Activated effector memory CD4-positive, alpha-beta T cell treated with anti-CD3 and anti-CD28 coated beads, Interleukin-2, amount 50 U/mL, for 16 hours (primary cell): ENCODE data around the gene IGF2R.
"Not testable (repeated sequence)": the region's sequence is repeated elsewhere in the genome, so short reads cannot be mapped to it uniquely, and the experiment has no call there.

Source experiments
- DNase-seq: peaks from one replicate; pipeline ENCODE4 v3.0.0-alpha.2; 2020

IGF2R gene

DNA sequence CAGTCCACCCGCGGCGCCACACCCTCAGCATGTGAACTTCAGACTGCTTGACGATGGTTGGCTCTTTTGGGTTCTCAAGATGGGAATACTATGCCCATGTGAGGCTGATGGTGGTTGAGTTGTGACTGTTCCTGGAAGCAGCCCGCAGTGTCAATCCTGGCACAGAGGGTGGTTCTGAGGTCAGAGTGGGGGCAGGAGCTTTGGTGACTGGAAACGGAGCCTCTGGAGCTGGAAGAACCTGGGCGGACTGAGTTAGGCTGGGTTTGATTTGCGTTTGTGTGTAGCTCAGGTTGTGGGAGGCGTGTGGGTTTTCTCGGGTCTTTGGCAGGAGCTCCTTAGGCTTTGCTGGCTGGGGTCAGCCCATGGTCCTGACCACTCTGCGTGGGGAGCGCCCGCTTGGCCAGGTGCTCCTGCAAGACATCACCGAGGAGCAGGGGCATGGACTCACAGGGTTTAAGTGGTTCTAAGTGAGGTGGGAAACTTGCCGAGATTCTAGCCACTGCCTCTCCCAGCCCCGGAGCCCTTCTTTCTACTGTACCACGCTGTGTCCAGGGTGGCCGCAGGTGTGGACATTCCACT is 115.4 kb downstream of the IGF2R start:
- DNase-seq: no peak

DNA sequence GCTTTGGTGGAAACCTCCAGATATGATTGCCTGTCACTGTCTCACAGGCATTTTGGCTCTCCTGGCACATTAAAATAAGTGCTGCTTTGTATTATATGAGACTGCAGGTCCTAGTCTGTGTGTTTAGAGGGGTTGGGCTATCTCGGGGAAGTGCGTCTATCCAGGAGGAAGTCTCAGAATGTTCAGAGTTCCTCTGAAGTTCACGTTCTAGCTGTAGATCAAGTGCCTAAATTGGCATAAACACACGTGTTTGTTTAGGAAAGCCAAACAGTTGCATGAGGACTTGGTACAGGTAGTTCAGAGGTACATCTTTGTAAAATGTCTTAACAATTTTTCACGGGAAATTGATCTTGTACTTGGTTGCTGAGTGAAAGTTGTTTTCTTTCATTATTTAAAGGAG is 116.3 kb downstream of the IGF2R start:
- DNase-seq: no peak

DNA sequence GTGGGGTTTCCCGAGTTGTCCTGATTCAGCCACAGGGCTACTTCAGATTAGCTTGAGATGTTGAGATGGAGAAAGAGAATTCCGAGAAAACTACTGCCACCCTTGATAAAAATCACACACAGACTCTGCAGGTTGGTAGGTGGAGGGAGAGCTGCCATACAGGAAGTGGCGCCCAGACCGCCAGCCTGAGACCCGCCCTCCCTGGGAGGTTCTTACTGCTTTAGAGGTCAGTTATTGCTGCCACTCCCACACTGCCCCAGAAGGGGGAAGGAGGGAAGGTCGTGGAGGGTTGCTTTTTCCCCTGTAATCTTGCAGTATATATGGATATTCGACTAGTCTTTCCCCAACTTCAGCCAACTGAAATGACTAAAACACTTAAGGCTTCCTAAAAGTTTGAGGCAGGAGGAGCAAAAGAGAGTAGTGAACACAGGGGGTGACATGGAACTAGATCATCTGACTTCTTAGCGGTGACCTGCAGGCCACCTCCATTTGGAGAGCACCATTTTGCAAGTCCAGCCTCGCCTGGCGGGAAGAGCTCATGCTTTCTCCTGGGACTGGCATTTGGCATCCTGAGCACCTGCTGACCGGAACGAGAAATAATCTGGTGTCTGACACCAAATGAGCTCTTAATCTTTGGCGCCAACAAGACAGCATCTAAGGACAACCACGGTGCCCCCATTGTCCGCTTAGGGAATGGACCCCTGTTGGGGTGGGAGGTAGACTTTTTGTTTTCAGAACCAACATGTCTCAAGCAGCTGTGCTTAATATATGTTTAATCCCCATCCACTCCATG is 117.0 kb downstream of the IGF2R start:
- DNase-seq: no peak

DNA sequence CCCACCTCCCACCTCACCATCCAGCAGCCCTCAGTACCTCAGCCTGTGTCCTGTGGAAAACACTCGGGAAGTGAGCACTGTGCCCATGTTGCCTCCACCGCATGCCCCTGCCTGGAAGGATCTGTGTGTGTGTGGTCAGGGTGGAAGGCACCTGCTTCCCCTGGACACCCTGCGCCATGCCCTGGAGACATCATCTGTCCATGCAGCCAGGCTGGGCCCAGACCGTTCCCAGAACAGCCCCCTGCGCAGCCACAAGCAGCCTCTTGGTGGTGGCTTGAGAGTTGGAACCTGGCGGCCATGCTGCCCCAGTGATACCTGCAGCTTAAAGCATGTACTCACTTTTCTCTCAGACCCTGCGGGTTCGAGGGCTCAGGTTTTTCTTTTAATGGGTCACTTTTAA is 117.9 kb downstream of the IGF2R start:
- DNase-seq: no peak

DNA sequence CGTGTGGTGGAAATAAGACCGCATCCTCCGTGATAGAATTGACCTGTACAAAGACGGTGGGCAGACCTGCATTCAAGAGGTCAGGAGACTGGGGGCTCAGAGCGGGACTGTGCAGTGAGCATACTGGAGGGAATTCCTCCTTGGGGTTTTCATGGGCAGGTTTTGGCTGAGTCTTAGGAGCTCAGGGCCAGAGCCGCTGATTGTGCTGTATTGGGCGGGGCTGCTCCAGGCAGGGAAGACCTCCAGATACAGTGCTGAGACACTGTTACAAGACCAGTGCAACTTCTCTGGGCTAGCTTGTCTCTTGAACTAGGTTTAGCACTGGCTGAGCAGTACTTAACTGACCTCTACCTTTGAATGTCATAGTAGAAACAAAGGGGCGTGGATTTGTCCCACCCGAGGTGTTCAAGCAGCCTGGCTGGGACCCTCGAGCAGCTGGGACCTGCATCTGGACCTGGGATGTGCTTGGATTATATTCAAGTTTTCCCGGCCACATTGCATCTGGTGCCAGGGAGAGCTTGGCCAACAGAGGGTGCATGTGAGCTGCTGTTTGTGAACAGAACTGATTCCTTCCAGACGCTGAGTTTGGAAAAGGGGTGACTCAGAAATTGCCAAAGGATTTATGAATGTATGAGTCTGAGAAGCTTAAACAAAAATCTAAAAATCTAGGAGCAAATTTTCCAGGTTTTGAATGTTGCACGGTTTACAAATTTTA is 119.3 kb downstream of the IGF2R start:
- no peak for DNase-seq

DNA sequence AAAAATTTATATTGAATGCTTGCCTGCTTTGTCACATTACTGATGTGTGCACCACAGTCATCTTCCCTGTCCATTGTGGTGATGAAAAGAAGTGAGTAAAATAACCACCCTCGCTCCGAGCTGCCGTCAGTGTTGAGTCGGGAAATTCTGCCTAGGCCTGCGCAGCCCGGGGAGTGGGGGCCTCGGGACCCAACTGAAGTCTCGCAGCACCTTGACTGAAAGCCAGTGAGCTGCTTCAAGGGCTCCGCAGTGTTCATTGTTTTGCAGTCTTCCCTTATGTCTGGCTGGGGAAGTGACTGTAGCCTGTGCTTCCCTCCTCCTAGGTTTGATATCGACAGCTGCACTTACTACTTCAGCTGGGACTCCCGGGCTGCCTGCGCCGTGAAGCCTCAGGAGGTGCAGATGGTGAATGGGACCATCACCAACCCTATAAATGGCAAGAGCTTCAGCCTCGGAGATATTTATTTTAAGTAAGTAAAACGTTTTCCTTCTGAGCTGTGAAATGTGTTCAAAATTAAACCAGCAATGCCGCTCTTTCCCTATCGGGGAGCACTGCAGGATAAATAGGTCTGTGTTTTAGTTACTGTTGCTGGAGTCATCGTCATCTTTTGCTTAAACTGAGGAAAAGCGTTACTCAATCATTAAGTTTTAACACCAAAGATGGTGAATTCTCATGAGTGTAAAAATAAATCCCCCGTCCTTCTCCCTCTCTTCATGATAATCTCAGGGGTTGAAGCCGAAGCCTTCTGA is 120.1 kb downstream of the IGF2R start:
- no peak for DNase-seq

DNA sequence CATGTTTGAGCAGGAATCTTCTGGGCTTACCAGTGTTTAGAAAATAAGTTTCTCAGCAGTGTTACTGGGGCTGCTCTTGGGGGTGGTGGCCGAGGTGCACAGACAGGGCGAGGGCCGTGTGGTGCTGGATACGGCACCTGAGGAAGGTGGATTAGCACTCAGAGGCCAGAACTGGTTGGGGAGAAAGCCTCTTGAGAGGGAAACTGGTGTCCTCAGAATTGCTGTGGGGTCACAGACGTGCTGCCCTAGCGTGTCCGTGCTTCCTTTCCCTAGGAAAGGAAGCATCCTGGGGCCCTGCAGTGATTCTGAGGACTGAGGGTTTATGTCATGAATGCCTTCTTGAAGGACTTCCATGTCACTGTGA is 120.6 kb downstream of the IGF2R start:
- DNase-seq: no peak

DNA sequence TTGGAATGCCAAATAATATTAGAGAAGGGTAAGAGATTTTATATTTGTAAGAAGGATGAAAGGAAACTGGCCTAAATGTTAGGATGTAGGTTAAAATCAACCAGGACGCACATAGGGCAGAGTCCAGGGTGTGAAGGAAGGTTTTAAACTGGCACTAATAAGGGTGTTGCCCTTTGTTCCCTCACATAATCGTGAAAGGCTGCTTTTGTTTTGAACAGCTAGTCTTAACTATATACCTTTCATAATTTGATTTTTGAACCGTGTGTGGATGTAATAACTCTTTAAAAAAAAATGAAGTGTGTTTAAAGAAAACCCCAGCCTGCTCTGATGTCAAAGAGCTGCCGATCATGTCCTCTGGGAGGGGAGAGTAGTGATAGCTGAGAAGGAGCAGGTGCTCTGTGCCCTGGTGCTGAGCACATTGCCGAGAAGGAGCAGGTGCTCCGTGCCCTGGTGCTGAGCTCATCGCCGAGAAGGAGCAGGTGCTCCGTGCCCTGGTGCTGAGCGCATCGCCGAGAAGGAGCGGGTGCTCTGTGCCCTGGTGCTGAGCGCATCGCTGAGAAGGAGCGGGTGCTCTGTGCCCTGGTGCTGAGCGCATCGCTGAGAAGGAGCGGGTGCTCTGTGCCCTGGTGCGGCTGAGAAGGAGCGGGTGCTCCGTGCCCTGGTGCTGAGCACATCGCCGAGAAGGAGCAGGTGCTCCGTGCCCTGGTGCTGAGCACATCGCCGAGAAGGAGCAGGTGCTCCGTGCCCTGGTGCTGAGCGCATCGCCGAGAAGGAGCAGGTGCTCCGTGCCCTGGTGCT is 121.8 kb downstream of the IGF2R start:
- not testable (repeated sequence) for DNase-seq

DNA sequence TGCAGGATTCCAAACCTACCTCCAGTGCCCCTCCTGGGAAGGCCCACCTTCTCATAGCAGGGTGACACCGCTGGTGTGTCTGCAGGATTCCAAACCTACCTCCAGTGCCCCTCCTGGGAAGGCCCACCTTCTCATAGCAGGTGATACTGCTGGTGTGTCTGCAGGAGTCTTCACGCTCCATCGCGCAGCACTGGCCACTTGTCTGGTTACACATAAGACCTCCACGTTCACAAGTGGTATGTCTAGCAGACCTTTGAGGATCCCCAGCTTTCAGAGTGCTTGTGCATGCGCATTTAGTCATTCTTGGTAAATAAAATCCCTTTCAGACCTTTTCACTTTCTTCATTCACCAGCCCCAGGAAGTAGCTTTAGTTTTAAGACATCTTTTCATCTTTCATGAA is 123.3 kb downstream of the IGF2R start:
- DNase-seq: not testable (repeated sequence)

DNA sequence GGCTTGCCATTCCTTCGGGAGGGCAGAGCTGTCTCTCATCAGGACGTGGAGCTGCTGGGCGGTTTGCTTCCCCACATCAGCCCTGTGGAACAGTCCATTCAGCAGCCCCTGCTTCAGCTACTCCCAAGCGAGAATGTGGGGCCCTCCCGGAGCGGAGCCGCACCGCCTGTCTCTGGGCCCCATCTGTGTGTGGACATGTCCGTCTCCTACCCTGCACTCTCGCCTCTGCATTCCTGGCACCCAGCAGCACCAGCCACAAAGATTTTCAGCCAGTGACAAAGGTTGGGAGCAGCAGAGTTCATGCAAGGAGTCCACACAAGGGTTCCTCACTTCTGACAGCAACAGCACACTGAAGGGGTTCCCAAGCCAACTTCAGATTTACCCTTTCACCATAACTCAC is 123.7 kb downstream of the IGF2R start:
- DNase-seq: no peak

DNA sequence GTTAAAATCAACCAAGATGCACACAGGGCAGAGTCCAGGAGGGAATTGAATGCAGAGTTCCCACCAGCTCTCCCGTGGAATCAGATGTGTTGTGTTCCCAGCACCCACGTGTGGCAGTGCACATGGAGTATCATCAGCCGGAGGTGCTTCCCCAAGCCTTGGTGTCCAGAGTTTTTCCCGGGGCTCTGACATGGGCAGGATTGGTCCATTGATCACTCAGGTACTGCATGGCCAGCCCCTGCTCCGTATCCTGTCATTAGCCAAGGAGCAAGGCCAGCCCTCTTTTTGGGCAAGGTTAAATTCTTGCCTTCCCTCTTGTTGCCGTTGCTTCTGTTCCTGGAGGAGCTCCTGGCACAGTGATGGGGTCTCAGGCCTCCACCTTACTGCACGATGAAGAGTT is 124.2 kb downstream of the IGF2R start:
- no peak for DNase-seq

DNA sequence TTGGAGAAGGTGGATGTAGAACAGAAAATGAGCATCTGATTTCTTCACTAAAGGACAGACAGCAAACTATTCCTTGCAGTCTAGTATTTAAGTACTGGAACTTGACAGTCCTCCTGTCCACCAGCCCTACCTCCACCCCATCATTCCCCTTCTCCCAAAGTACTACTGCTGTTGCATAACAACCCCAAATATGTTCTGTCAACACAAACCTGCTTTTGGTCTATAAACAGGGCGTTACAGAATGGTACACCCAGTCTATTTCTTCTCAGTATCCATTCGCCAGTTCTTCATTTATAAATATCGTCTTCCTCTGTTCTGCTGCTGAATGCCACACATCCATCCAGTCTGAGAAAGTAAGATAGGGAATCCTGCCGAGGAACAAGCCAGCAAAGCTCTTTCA is 125.1 kb downstream of the IGF2R start:
- no peak for DNase-seq

DNA sequence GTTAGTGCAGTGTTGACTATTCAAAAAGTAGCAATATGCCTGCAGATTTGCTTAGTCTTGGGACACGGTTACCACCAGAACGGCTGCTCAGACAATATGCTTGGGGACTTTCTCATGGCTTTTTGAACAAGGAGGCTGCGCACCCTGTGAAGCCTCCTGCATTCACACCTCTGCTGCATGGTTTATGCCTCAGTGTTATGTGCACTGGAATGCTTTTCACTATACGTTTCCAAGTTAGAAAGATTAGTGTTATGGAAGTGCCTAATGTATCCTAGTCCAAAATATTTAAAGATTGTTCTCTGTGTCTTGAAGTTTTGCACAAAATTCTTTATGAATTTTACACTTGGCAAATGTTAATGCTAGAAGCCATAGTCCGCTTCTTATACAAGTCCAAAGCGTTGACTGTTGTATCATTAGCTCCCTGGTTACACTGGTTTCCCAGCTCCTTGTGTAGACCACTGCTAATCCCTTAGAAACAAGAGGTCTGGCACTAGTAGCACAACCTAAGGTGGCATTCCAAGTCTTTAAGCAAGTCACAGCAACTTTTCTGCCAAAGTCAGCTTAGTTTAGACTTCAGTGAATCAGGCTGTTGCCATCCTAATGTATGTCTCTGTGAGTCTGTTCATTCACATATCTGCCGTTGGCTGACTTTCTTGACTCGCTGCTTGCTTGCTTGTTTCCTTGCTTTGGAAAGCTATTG is 126.4 kb downstream of the IGF2R start:
- DNase-seq: no peak

DNA sequence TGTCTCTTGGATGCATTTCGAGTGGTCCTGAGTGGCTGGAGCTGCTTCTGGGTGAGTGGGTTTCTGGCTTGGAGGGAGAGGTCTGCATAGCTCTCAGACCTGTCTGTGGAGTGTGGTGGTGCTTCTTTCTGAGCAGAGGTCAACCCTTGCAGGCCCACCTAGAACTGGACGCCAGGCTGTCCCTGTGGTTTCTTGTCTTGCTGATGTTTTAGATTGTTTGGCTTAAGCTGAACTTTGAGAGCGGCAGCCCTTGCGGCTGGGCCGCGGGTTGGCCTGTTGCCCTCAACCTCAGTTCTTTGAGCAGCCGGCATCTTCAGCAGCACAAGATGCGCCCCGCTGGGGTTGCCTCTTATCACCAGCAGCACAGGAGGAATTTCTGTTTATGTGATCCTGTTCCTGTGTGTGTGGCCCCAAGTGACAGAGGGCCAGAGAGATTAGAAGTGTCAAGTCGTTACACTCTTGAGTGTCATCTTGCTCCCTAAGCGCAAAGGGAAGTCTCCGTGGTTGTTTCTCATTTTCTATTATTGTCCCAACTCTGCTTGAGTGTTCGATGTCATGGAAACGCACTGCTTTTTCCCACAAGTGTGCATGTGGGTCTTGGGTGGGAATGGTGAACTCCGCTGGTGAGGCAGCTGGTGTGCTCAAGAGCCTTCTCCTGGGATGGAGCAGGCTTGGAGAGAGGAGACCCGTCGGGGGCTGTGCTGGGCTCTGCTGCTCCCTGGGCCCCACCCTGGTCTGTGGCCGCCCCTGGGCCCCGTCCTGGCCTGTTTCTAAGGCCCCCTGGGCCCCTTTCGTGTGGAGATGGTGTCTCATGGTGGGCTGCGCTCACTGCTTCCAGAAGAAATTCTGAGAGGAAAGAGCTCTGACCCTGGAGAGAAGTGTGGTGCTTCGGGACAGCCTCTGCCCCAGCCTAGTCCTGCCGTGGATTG is 132.7 kb downstream of the IGF2R start:
- no peak for DNase-seq

DNA sequence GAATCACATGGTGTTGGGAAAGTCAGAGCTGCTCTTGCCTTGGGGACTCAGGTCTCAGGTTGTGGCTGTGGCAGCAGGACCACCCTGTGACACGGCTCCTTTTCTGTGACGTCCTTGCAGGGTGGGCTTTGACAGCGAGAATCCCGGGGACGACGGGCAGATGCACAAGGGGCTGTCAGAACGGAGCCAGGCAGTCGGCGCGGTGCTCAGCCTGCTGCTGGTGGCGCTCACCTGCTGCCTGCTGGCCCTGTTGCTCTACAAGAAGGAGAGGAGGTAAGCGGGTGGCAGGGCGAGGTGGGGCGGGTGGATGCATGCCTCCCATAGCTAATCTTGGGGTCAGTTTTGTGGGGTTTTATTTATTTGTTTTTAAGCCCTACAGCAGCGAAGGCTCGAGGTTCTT is 133.5 kb downstream of the IGF2R start:
- DNase-seq: no peak

DNA sequence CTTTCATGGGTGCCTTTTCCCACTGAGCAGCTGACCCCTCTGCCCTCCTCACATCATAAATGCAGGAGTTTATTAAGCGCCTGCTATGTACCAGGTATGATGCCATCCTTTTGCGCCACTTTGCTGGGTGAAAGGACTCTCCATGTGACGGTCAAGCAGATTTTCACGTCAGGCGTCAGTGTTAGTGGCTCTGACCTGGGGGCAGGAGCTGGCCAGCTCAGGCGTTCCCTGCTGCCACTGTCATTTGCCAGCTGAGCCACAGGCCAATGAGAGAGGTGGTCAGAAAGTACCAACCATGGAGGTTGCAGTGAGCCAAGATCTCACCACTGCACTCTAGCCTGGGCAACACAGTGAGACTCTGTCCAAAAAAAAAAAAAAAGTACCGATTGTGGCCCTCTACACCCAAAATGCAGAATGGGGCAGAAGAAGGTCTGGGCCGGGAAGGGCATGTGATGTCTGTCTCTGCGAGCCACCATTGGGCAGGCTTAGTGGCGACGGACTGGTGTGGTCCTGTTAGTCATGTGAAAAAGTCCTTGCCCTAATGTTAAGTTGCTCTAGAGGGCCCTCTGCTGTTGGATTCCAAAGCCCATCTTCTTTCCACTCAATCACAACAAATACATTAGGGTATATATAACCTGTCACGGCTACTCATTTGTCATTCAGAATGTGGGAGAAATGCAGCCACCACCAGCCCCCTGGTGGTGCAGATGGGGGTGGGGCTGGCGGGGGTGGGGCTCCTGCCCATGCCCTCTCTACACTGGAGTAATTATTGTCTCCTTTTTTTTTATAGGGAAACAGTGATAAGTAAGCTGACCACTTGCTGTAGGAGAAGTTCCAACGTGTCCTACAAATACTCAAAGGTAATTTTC is 134.3 kb downstream of the IGF2R start:
- DNase-seq: no peak

DNA sequence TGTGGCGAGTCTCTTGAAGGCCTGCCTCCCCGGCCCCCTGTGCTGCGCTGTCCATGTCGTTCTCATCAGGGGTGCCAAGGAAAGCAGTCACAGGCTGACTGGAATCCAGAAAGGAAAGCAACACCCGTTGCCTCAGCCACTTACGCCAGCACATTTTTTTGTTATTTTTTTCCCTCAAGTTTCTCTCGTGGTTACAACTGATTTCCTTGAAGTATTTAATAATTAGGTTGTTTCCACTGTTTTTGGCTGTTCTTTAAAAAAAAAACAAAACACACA is 134.9 kb downstream of the IGF2R start:
- DNase-seq: no peak

DNA sequence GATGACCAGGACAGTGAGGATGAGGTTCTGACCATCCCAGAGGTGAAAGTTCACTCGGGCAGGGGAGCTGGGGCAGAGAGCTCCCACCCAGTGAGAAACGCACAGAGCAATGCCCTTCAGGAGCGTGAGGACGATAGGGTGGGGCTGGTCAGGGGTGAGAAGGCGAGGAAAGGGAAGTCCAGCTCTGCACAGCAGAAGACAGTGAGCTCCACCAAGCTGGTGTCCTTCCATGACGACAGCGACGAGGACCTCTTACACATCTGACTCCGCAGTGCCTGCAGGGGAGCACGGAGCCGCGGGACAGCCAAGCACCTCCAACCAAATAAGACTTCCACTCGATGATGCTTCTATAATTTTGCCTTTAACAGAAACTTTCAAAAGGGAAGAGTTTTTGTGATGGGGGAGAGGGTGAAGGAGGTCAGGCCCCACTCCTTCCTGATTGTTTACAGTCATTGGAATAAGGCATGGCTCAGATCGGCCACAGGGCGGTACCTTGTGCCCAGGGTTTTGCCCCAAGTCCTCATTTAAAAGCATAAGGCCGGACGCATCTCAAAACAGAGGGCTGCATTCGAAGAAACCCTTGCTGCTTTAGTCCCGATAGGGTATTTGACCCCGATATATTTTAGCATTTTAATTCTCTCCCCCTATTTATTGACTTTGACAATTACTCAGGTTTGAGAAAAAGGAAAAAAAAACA is 136.1 kb downstream of the IGF2R start:
- no peak for DNase-seq

DNA sequence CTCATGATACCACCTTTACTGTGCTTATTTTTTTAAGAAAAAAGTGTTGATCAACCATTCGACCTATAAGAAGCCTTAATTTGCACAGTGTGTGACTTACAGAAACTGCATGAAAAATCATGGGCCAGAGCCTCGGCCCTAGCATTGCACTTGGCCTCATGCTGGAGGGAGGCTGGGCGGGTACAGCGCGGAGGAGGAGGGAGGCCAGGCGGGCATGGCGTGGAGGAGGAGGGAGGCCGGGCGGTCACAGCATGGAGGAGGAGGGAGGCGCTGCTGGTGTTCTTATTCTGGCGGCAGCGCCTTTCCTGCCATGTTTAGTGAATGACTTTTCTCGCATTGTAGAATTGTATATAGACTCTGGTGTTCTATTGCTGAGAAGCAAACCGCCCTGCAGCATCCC is 137.1 kb downstream of the IGF2R start:
- DNase-seq: no peak

DNA sequence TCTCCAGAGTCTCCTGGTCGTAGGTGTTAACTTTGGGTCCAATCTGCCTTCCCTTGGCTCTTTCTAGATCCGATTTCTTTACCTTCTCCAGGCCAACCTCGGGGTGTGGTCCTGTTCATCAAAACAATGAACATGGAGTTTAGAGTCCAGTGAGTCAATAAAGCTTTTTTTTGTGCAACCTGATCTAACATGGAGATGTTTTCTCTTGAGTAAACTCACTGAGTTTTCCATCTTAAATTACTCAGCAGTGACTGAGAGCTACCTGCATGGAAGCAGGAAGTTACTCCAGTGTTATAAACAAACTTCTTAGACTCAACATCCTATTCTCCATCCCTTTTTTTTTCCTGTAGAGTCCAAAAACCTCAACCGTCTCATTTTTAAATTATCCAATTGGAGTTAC is 137.8 kb downstream of the IGF2R start:
- no peak for DNase-seq
